HepG2 (cell line): Measurements from ENCODE around the gene NTN3. TPM values are rescaled to one million over a fixed set of nuclear protein-coding genes. Genes with fewer than 3 reads are reported as not detected.

Experiments used
- CENPBD1 ChIP-seq: sonication (generic); formaldehyde crosslinking; IDR thresholded peaks from 2 replicates; pipeline ENCODE4 v1.8.0; 2022; ENCODE audit warnings: missing genetic modification reagents, low read depth, mild to moderate bottlenecking, borderline replicate concordance
- HHEX ChIP-seq: IDR thresholded peaks from 2 replicates; pipeline ENCODE4 v1.6.1; 2016; ENCODE audit warnings: control low read depth
- HOXD1 ChIP-seq: sonication (generic); formaldehyde crosslinking; IDR thresholded peaks from 2 replicates; pipeline ENCODE4 v1.5.0; 2020; ENCODE audit warnings: missing genetic modification reagents
- LBX2 ChIP-seq: sonication (generic); formaldehyde crosslinking; IDR thresholded peaks from 2 replicates; pipeline ENCODE4 v1.5.0; 2020; ENCODE audit warnings: missing genetic modification reagents, mild to moderate bottlenecking, borderline replicate concordance
- NCOA2 ChIP-seq: sonication (generic); formaldehyde crosslinking; IDR thresholded peaks from 2 replicates; pipeline ENCODE4 v1.8.0; 2022; ENCODE audit warnings: inconsistent platforms
- PREB ChIP-seq: sonication (generic); formaldehyde crosslinking; IDR thresholded peaks from 2 replicates; pipeline ENCODE4 v1.4.0; 2020; ENCODE audit warnings: missing genetic modification reagents
- SMARCC2 ChIP-seq: fragments of 450-650 bp; IDR thresholded peaks from 2 replicates; pipeline ENCODE4 v1.6.1; 2017; ENCODE audit warnings: antibody characterized with exemption, mild to moderate bottlenecking
- YEATS2 ChIP-seq: sonication (generic); formaldehyde crosslinking; IDR thresholded peaks from 2 replicates; pipeline ENCODE4 v1.4.0; 2020; ENCODE audit warnings: missing genetic modification reagents, borderline replicate concordance
- ZNF235 ChIP-seq: sonication (generic); formaldehyde crosslinking; IDR thresholded peaks from 2 replicates; pipeline ENCODE4 v1.8.1; 2023; ENCODE audit warnings: mild to moderate bottlenecking, missing genetic modification reagents, borderline replicate concordance
- ZNF772 ChIP-seq: sonication (generic); formaldehyde crosslinking; IDR thresholded peaks from 2 replicates; pipeline ENCODE4 v1.5.0; 2020; ENCODE audit warnings: mild to moderate bottlenecking, missing genetic modification reagents
- ZSCAN22 ChIP-seq: sonication (generic); formaldehyde crosslinking; IDR thresholded peaks from 2 replicates; pipeline ENCODE4 v1.4.0; 2020; ENCODE audit warnings: mild to moderate bottlenecking, missing genetic modification reagents
- polyA plus RNA-seq, 8 experiments: library from polyadenylated mRNA; depleted of rRNA in 3 of 8; stranded (reverse) in 7 of 8; unstranded in 1 of 8; fragments of >200 nt; fragmentation: Illumina TruSeq in 4 of 8; extraction: Trizol in 4 of 8; gene quantifications; 2 replicates each; pipeline versions ENCODE4 v1.2.1 to v1.2.3, GENCODE V29; 2011 to 2016; ENCODE audit warnings: low read depth in 4 of 8, missing spikeins in 1 of 8, mixed read lengths in 1 of 8; ENCODE audit not compliant: insufficient read depth in 1 of 8
- total RNA-seq, 5 experiments: library from RNA; depleted of rRNA; stranded (reverse); fragments of >200 nt; fragmentation: Illumina TruSeq; extraction: Trizol; gene quantifications; 2 replicates each; pipeline ENCODE4 v1.2.3, GENCODE V29; 2016; ENCODE audit warnings: low read depth in 1 of 5
- TF ChIP-seq, protein P1 (sequence below): sonication (generic); formaldehyde crosslinking; IDR thresholded peaks from 2 replicates; pipeline ENCODE4 v1.5.1; 2020; ENCODE audit warnings: mild to moderate bottlenecking, missing genetic modification reagents, moderate library complexity
- TF ChIP-seq, protein P2 (sequence below), 2 experiments: sonication (generic) in 1 of 2; formaldehyde crosslinking in 1 of 2; IDR thresholded peaks; 2 replicates each; pipeline versions ENCODE4 v1.4.0 to v1.6.1; 2018 to 2020; ENCODE audit warnings: missing genetic modification reagents in 2 of 2, borderline replicate concordance in 1 of 2, low read depth in 1 of 2, mild to moderate bottlenecking in 1 of 2, missing biosample characterization in 1 of 2

NTN3 gene
- total and polyA plus RNA-seq, 2 of the 13 experiments (the other 11 are each of a cell fraction or from before 2014, with no cell fraction given) = 0.09 to 0.20 TPM

GRCh38 chr16:2484898-2485508 is 13.9 kb downstream of the NTN3 start (continued):
- TF ChIP-seq, protein P1, sequence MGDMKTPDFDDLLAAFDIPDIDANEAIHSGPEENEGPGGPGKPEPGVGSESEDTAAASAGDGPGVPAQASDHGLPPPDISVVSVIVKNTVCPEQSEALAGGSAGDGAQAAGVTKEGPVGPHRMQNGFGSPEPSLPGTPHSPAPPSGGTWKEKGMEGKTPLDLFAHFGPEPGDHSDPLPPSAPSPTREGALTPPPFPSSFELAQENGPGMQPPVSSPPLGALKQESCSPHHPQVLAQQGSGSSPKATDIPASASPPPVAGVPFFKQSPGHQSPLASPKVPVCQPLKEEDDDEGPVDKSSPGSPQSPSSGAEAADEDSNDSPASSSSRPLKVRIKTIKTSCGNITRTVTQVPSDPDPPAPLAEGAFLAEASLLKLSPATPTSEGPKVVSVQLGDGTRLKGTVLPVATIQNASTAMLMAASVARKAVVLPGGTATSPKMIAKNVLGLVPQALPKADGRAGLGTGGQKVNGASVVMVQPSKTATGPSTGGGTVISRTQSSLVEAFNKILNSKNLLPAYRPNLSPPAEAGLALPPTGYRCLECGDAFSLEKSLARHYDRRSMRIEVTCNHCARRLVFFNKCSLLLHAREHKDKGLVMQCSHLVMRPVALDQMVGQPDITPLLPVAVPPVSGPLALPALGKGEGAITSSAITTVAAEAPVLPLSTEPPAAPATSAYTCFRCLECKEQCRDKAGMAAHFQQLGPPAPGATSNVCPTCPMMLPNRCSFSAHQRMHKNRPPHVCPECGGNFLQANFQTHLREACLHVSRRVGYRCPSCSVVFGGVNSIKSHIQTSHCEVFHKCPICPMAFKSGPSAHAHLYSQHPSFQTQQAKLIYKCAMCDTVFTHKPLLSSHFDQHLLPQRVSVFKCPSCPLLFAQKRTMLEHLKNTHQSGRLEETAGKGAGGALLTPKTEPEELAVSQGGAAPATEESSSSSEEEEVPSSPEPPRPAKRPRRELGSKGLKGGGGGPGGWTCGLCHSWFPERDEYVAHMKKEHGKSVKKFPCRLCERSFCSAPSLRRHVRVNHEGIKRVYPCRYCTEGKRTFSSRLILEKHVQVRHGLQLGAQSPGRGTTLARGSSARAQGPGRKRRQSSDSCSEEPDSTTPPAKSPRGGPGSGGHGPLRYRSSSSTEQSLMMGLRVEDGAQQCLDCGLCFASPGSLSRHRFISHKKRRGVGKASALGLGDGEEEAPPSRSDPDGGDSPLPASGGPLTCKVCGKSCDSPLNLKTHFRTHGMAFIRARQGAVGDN = peak; percentile 89
- TF ChIP-seq ZSCAN22 (no peak), LBX2 (CRISPR knock-in tag) (no peak), CENPBD1 (CRISPR knock-in tag) (no peak), PREB (CRISPR knock-in tag) (no peak), ZNF235 (CRISPR knock-in tag) (no peak), HHEX (CRISPR knock-in tag) (no peak), YEATS2 (CRISPR knock-in tag) (0 out of 2 replicates have a peak, but pooled peaks have one; percentile 58), ZNF772 (peak; percentile 87), HOXD1 (CRISPR knock-in tag) (peak; percentile 72; the same call in 1 of the 2 replicates), SMARCC2 (no peak), NCOA2 (CRISPR knock-in tag) (peak; percentile 59)
- TF ChIP-seq, protein P2, sequence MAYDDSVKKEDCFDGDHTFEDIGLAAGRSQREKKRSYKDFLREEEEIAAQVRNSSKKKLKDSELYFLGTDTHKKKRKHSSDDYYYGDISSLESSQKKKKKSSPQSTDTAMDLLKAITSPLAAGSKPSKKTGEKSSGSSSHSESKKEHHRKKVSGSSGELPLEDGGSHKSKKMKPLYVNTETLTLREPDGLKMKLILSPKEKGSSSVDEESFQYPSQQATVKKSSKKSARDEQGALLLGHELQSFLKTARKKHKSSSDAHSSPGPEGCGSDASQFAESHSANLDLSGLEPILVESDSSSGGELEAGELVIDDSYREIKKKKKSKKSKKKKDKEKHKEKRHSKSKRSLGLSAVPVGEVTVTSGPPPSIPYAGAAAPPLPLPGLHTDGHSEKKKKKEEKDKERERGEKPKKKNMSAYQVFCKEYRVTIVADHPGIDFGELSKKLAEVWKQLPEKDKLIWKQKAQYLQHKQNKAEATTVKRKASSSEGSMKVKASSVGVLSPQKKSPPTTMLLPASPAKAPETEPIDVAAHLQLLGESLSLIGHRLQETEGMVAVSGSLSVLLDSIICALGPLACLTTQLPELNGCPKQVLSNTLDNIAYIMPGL (CRISPR knock-in tag; IDR thresholded peaks at IDR 0.05; ENCODE audit: borderline replicate concordance in 1 of 2, low read depth in 1 of 2) = 0 out of 4 replicates have a peak, but pooled peaks of 1 of the 2 experiments have one; percentile 53
